Naive thymus-derived CD4-positive, alpha-beta T cell (primary cell): ENCODE data around the gene TRAIP. TPM values are rescaled to one million over a fixed set of nuclear protein-coding genes. Genes with fewer than 3 reads are reported as not detected.

ENCODE experiments used
- ATAC-seq: fragments of 150-1000 bp; cut with Tn5 transposase; 2 replicates; pipeline ENCODE4 v1.10.0; 2021; ENCODE audit warnings: mild to moderate bottlenecking, moderate library complexity
- CTCF ChIA-PET: fragments of 350-600 bp; sonication (Branson Sonifier 250); formaldehyde crosslinking; loops from one replicate; lab custom pipeline; 2021; ENCODE audit warnings: antibody characterized with exemption; lab: Charles Lee
- POLR2A ChIA-PET: fragments of 350-600 bp; sonication (Branson Sonifier 250); formaldehyde crosslinking; loops from one replicate; lab custom pipeline; 2021; ENCODE audit warnings: antibody characterized with exemption, inconsistent platforms; lab: Charles Lee
- DNase-seq, 9 donors: peaks; one replicate each; pipeline versions ENCODE4 v3.0.0 to v3.0.0-alpha.2; 2020 to 2022; ENCODE audit warnings: mixed read lengths in 1 of 9
- H3K27ac ChIP-seq: one replicate; pipeline ENCODE4 v1.7.0; 2013; ENCODE audit warnings: mild to moderate bottlenecking, low read depth, low read length, moderate library complexity
- H3K27me3 ChIP-seq, 2 donors: one replicate each; pipeline ENCODE4 v1.7.0; 2013; ENCODE audit warnings: low read length in 2 of 2, mild to moderate bottlenecking in 2 of 2, moderate library complexity in 2 of 2; ENCODE audit not compliant: control insufficient read depth in 2 of 2, insufficient read depth in 2 of 2
- H3K36me3 ChIP-seq, 3 experiments: 1 replicate in 2 of 3; 2 replicates in 1 of 3; pipeline ENCODE4 v1.7.0; 2013; ENCODE audit warnings: low read length in 3 of 3, mild to moderate bottlenecking in 3 of 3, moderate library complexity in 1 of 3; ENCODE audit not compliant: insufficient read depth in 3 of 3, control insufficient read depth in 2 of 3
- H3K4me1 ChIP-seq, 2 donors: one replicate each; pipeline ENCODE4 v1.7.0; 2013; ENCODE audit warnings: low read length in 2 of 2, mild to moderate bottlenecking in 2 of 2, moderate library complexity in 1 of 2; ENCODE audit not compliant: control insufficient read depth in 2 of 2, insufficient read depth in 2 of 2
- H3K4me3 ChIP-seq: 2 replicates; pipeline ENCODE4 v1.7.0; 2013; ENCODE audit warnings: mild to moderate bottlenecking, low read length
- H3K9me3 ChIP-seq, 3 experiments: 1 replicate in 2 of 3; 2 replicates in 1 of 3; pipeline ENCODE4 v1.7.0; 2013; ENCODE audit warnings: low read length in 3 of 3; ENCODE audit not compliant: control insufficient read depth in 2 of 3
- H3K27ac Mint-ChIP-seq, 9 donors: one replicate each; pipeline ENCODE4 v1.8.0; 2020 to 2022; ENCODE audit warnings: mixed read lengths in 9 of 9, mild to moderate bottlenecking in 8 of 9, moderate library complexity in 5 of 9, inconsistent platforms in 2 of 9
- H3K27me3 Mint-ChIP-seq, 5 donors: one replicate each; pipeline ENCODE4 v1.8.0; 2021 to 2022; ENCODE audit warnings: mixed read lengths in 5 of 5, mild to moderate bottlenecking in 1 of 5
- H3K36me3 Mint-ChIP-seq, 5 donors: one replicate each; pipeline ENCODE4 v1.8.0; 2020 to 2022; ENCODE audit warnings: mixed read lengths in 5 of 5, mild to moderate bottlenecking in 3 of 5, inconsistent platforms in 1 of 5
- H3K4me1 Mint-ChIP-seq, 7 donors: one replicate each; pipeline ENCODE4 v1.8.0; 2020 to 2022; ENCODE audit warnings: mixed read lengths in 7 of 7, mild to moderate bottlenecking in 3 of 7, inconsistent platforms in 1 of 7
- H3K4me3 Mint-ChIP-seq, 10 donors: one replicate each; pipeline ENCODE4 v1.8.0; 2020 to 2022; ENCODE audit warnings: mild to moderate bottlenecking in 10 of 10, mixed read lengths in 10 of 10, moderate library complexity in 6 of 10, inconsistent platforms in 2 of 10
- H3K9me3 Mint-ChIP-seq, 11 donors: one replicate each; pipeline ENCODE4 v1.8.0; 2020 to 2022; ENCODE audit warnings: mixed read lengths in 11 of 11, mild to moderate bottlenecking in 4 of 11, inconsistent platforms in 1 of 11, moderate library complexity in 1 of 11
- intact Hi-C, 2 donors: fragments of 100-400 bp; cut with micrococcal nuclease; formaldehyde crosslinking; loops; one replicate each; pipeline ENCODE4 v1.15.1; 2023
- polyA plus RNA-seq, 2 donors: library from polyadenylated mRNA; unstranded; fragments of 300-500 nt; fragmentation: Illumina TruSeq; gene quantifications; one replicate each; pipeline ENCODE4 v1.2.3, GENCODE V29; 2021
- total RNA-seq, 6 experiments: library from RNA in 5 of 6; stranded (reverse) in 5 of 6; gene quantifications; 1 replicate in 5 of 6; 2 replicates in 1 of 6; pipeline ENCODE4 v1.2.3 and lab custom pipeline; 2021 to 2026

TRAIP gene
- total and polyA plus RNA-seq, 7 experiments from 2014 or later = 2.7 to 22.5 (median 5.5) TPM

- intact Hi-C loops = loop anchor here (5.0 to 10.0 kb wide), 2 partner anchors 423 to 490 kb away; partner anchors contain the start of genes HYAL3 (in 1 of the 2), IFRD2 (in 1 of the 2) and NAA80 (in 1 of the 2)
- H3K9me3 Mint-ChIP-seq = peaks cover 0 to 2% (median 0%) of the 10 kb centered on the region in 11 donors
- Histone ChIP-seq H3K27ac (peak overlapping the region; percentile 84), H3K4me1 (peaks cover 11 to 46% of the 10 kb centered on the region in 2 donors), H3K27me3 (no peaks in the 10 kb centered on the region), H3K4me3 (no peak overlapping the region), H3K36me3 (peaks cover 0 to 18% (median 0%) of the 10 kb centered on the region in 3 experiments), H3K9me3 (no peaks in the 10 kb centered on the region)
- H3K36me3 Mint-ChIP-seq = peaks cover 0 to 10% (median 0%) of the 10 kb centered on the region in 5 donors
- ChIA-PET CTCF (interaction anchor here (0.6 to 12.8 kb wide), 6 partner anchors 9 to 682 kb away, joined by 3 to 181 read pairs (median 5); partner anchors contain the start of gene UBA7), POLR2A (interaction anchor here (1.3 to 6.1 kb wide), 7 partner anchors 11 to 81 kb away, joined by 3 to 87 read pairs (median 12); partner anchors contain the start of genes GMPPB, IP6K1 and UBA7)
- H3K27me3 Mint-ChIP-seq = peaks cover 0 to 17% (median 0%) of the 10 kb centered on the region in 5 donors
- ATAC-seq (no peak), DNase-seq (no peak)
- peaks cover 32 to 57% (median 50%) of the 10 kb centered on the region in 7 donors for H3K4me1 Mint-ChIP-seq
- H3K27ac Mint-ChIP-seq = peak overlapping the region in 7 of 9 donors; percentile 74 to 96 (median 87)
- H3K4me3 Mint-ChIP-seq = peak overlapping the region; percentile 76 to 95 (median 86)
Observed at GRCh38 chr3:49804141-49805041, 52.0 kb downstream of the TRAIP start.

GRCh38 chr3:49803465-49804140, 52.8 kb downstream of the TRAIP start:
- Histone ChIP-seq H3K36me3 (peaks cover 0 to 11% (median 0%) of the 10 kb centered on the region in 3 experiments), H3K9me3 (no peaks in the 10 kb centered on the region), H3K27ac (peak overlapping the region; percentile 84), H3K27me3 (no peaks in the 10 kb centered on the region), H3K4me3 (peak overlapping the region; percentile 89), H3K4me1 (peaks cover 11 to 46% of the 10 kb centered on the region in 2 donors)
- ATAC-seq = peak; percentile 19
- Mint-ChIP-seq H3K36me3 (peaks cover 0 to 10% (median 0%) of the 10 kb centered on the region in 5 donors), H3K27me3 (peaks cover 0 to 20% (median 0%) of the 10 kb centered on the region in 5 donors), H3K9me3 (peaks cover 0 to 2% (median 0%) of the 10 kb centered on the region in 11 donors), H3K4me3 (peak overlapping the region; percentile 76 to 95 (median 86)), H3K4me1 (peaks cover 29 to 54% (median 48%) of the 10 kb centered on the region in 7 donors), H3K27ac (peak overlapping the region in 8 of 9 donors; percentile 3 to 91 (median 65))
- ChIA-PET POLR2A (interaction anchor here (0.6 to 6.1 kb wide), 17 partner anchors 8 to 1330 kb away, joined by 3 to 87 read pairs (median 3); partner anchors contain the start of genes DAG1, IP6K1, RBM6 and TMEM115), CTCF (interaction anchor here (0.6 to 12.8 kb wide), 11 partner anchors 9 to 227 kb away, joined by 3 to 181 read pairs (median 4); partner anchors contain the start of genes IP6K1 and UBA7)
- intact Hi-C loops = loop anchor here (1.0 to 10.0 kb wide), 5 partner anchors 10 to 491 kb away; partner anchors contain the start of genes UBA7 (in 2 of the 2), AMIGO3 (in 1 of the 2), HYAL3 (in 1 of the 2) and IFRD2 (in 1 of the 2)
- peak in 7 of 9 donors; percentile 44 to 62 (median 51) for DNase-seq

DNA sequence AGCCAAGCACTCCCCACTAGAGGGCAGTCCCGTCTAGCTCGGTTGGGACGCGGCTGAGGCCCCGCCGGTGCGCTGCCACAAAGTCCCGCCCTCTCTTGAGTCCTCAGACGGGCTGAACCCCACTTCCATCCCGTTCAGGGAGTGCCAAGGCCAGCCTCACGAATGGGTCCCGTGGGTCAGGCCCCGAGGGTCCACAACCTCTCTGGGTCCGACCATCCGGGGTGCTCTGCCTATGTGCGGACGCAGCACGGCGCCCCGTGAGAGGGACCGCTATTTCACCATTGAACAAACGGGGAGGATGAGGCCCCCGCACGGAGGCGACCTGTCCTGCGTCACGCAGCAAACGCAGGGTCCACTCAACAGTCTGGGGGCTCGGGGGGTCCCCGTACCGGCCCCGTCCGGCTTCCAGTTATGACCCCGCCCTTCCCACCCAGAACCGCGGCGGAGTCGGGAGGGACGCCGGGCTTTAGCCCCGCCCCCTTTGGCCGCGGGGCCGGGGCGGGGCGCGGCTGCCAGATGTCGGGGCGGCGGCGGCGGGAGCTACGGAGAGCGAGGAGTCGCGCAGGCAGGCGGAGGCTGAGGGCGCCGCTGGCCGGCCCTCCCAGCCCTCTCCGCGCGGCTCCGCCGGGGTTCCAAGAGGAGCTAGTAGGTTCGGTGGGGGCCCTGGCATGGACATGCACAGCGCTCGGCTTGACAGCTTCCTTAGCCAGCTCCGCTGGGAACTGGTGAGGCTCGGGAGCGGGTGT, 53.5 kb downstream of the TRAIP start, which contains the start of gene INKA1:
TSS of gene INKA1 (plus strand) at position 543 of the 746 bp plus-strand sequence. CDS start at position 675, 132 bp downstream.
- Mint-ChIP-seq H3K27ac (peak within 1 kb of the TSS; percentile 80 to 96 (median 91)), H3K9me3 (peaks cover 0 to 2% (median 0%) of the 10 kb centered on the region in 11 donors), H3K36me3 (peaks cover 0 to 10% (median 0%) of the 10 kb centered on the region in 5 donors), H3K4me1 (peaks cover 23 to 47% (median 41%) of the 10 kb centered on the region in 7 donors), H3K27me3 (peaks cover 0 to 20% (median 0%) of the 10 kb centered on the region in 5 donors), H3K4me3 (peak within 1 kb of the TSS; percentile 82 to 95 (median 90))
- peak within 1 kb of the TSS; percentile 84 for H3K27ac ChIP-seq
- no peaks in the 10 kb centered on the region for H3K9me3 ChIP-seq
- H3K4me3 ChIP-seq = peak within 1 kb of the TSS; percentile 89
- CTCF ChIA-PET = interaction anchor here (0.5 to 12.8 kb wide), 15 partner anchors 8 to 227 kb away, joined by 3 to 181 read pairs (median 5); partner anchors contain the start of genes IP6K1, MON1A and UBA7
- peaks cover 11 to 41% of the 10 kb centered on the region in 2 donors for H3K4me1 ChIP-seq
- POLR2A ChIA-PET = interaction anchor here (0.6 to 6.1 kb wide), 18 partner anchors 8 to 1329 kb away, joined by 3 to 87 read pairs (median 3); partner anchors contain the start of genes DAG1, IP6K1, MON1A and RBM6
- DNase-seq = peak; percentile 77 to 89 (median 87)
- peak; percentile 93 for ATAC-seq
- intact Hi-C loops = loop anchor here (1.0 to 10.0 kb wide), 12 partner anchors 10 to 492 kb away; partner anchors contain the start of genes IP6K1 (in 2 of the 2), MON1A (in 2 of the 2), TRAIP (in 2 of the 2) and UBA7 (in 2 of the 2)
- H3K36me3 ChIP-seq = peaks cover 0 to 5% (median 0%) of the 10 kb centered on the region in 3 experiments
- no peaks in the 10 kb centered on the region for H3K27me3 ChIP-seq

- intact Hi-C loops = loop anchor here (5.0 to 10.0 kb wide), 2 partner anchors 426 to 494 kb away; partner anchors contain the start of genes HYAL3 (in 1 of the 2), IFRD2 (in 1 of the 2) and NAA80 (in 1 of the 2)
- no peak overlapping the region for H3K27ac Mint-ChIP-seq
- H3K9me3 ChIP-seq = no peaks in the 10 kb centered on the region
- H3K36me3 Mint-ChIP-seq = peaks cover 0 to 7% (median 0%) of the 10 kb centered on the region in 5 donors
- no peaks in the 10 kb centered on the region for H3K27me3 ChIP-seq
- H3K4me3 Mint-ChIP-seq = peak overlapping the region in 1 of 10 donors; percentile 17
- ChIA-PET CTCF (interaction anchor here (0.6 to 12.8 kb wide), 3 partner anchors 12 to 38 kb away, joined by 3 to 181 read pairs (median 31); partner anchors contain the start of gene UBA7), POLR2A (interaction anchor here (3.4 to 5.4 kb wide), 2 partner anchors 14 to 38 kb away, joined by 25 to 59 read pairs; partner anchors contain the start of gene IP6K1)
- ATAC-seq = no peak
- H3K4me3 ChIP-seq = no peak overlapping the region
- peaks cover 0 to 2% (median 0%) of the 10 kb centered on the region in 11 donors for H3K9me3 Mint-ChIP-seq
- H3K36me3 ChIP-seq = peaks cover 0 to 3% (median 0%) of the 10 kb centered on the region in 3 experiments
- H3K4me1 ChIP-seq = peaks cover 0 to 24% of the 10 kb centered on the region in 2 donors
- H3K27me3 Mint-ChIP-seq = peaks cover 0 to 27% (median 0%) of the 10 kb centered on the region in 5 donors
- H3K4me1 Mint-ChIP-seq = peaks cover 17 to 30% (median 23%) of the 10 kb centered on the region in 7 donors
- no peak for DNase-seq
- H3K27ac ChIP-seq = no peak overlapping the region
Observed at GRCh38 chr3:49801160-49801559, 55.2 kb downstream of the TRAIP start.

- no peaks in the 10 kb centered on the region for H3K9me3 ChIP-seq
- peaks cover 8 to 18% (median 14%) of the 10 kb centered on the region in 7 donors for H3K4me1 Mint-ChIP-seq
- POLR2A ChIA-PET = interaction anchor here (5.4 kb wide), 1 partner anchor 40 kb away, joined by 59 read pairs; no protein-coding TSS in a partner anchor
- DNase-seq (no peak), ATAC-seq (no peak)
- intact Hi-C loops = loop anchor here (5.0 to 10.0 kb wide), 2 partner anchors 428 to 495 kb away; partner anchors contain the start of genes HYAL3 (in 1 of the 2), IFRD2 (in 1 of the 2) and NAA80 (in 1 of the 2)
- H3K36me3 ChIP-seq = peaks cover 0 to 3% (median 0%) of the 10 kb centered on the region in 3 experiments
- peaks cover 0 to 28% (median 0%) of the 10 kb centered on the region in 5 donors for H3K27me3 Mint-ChIP-seq
- H3K27me3 ChIP-seq = no peaks in the 10 kb centered on the region
- no peak within 1 kb of the TSS for H3K27ac Mint-ChIP-seq
- no peak within 1 kb of the TSS for H3K4me3 ChIP-seq
- H3K27ac ChIP-seq = no peak within 1 kb of the TSS
- CTCF ChIA-PET = interaction anchor here (12.8 kb wide), 1 partner anchor 40 kb away, joined by 181 read pairs; no protein-coding TSS in a partner anchor
- no peaks in the 10 kb centered on the region for H3K9me3 Mint-ChIP-seq
- no peak within 1 kb of the TSS for H3K4me3 Mint-ChIP-seq
- H3K4me1 ChIP-seq = peaks cover 0 to 11% of the 10 kb centered on the region in 2 donors
- peaks cover 0 to 3% (median 0%) of the 10 kb centered on the region in 5 donors for H3K36me3 Mint-ChIP-seq
Observed at GRCh38 chr3:49799761-49800160, 56.6 kb downstream of the TRAIP start, which contains the start of gene CDHR4. Gene CDHR4 (minus strand): TSS chr3:49799873. CDS start chr3:49799812, 61 bp downstream.
